ENCODE measurements around the gene CADM2. TPM values are rescaled to one million over a fixed set of nuclear protein-coding genes. Genes with fewer than 3 reads are reported as not detected.

CADM2 gene
- polyA plus RNA-seq, 1 donor from 2014 or later, result not detected

DNA sequence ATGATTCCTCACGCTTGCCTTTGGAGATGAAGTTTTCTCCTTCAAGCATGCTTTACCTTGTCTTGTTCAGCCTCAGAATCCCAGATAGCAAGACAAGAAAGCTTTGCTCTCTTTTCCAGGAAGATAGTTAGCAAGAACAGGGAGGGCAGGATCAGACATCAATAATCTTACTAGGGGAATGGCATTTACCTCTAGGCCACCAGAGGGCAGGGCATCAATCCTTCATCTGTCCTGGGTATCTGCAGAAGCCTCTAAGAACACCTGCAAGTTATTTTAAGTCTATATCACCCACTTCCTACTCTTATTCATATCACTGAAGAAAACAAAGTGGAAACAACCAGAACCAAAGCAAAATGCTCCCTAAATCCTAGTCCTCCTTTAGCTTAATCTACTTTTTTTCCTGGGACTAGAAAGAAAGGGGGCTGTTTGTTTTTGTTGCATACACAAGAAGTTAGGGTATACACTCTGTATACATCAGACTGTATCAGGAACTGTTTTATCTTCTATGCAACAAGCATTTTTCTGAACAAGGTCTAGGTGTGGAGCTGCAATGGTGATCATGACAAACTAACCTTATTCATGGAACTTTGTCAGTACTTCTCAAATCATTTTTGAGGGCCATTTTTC, 862.5 kb downstream of the CADM2 start:
- H3K4me1 Mint-ChIP-seq, result no peaks in the 10 kb centered on the region
- H3K36me3 Mint-ChIP-seq, result no peaks in the 10 kb centered on the region
- H3K4me3 Mint-ChIP-seq, result no peak overlapping the region
- no peaks in the 10 kb centered on the region for H3K27me3 Mint-ChIP-seq
- peaks cover 0 to 18% (median 0%) of the 10 kb centered on the region in 3 donors for H3K9me3 Mint-ChIP-seq
- no peak overlapping the region for H3K27ac Mint-ChIP-seq

DNA sequence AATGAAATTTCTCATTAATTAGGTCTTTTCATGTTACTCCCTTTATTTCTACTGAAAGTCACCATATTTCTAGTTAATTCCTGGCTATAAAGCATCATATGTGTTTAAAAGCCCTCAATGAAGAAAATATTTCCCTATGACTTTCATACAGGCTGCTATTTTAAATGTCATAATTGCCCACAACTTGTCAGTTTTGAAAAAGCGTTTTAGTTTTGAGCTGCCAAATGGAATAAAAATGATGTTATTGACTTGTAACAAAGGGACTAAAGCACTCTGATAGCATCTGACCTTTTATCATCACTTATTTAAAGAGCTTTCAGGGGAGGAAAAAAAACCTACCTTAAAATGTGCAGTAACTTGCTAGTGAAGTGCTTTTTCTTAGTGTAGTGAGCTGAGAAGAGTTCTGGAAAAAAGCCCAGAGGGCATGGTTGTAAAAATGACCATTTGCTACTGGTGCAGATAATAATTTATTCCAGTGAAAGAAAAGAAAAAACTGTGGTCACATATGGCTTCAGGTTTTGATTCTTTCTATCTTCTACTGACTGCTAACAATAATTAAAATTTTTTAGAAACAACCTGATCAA, 877.2 kb downstream of the CADM2 start:
- Mint-ChIP-seq H3K27ac (no peak overlapping the region), H3K36me3 (no peaks in the 10 kb centered on the region), H3K27me3 (no peaks in the 10 kb centered on the region), H3K4me1 (no peaks in the 10 kb centered on the region), H3K4me3 (no peak overlapping the region), H3K9me3 (peaks cover 0 to 11% (median 4%) of the 10 kb centered on the region in 3 donors)

DNA sequence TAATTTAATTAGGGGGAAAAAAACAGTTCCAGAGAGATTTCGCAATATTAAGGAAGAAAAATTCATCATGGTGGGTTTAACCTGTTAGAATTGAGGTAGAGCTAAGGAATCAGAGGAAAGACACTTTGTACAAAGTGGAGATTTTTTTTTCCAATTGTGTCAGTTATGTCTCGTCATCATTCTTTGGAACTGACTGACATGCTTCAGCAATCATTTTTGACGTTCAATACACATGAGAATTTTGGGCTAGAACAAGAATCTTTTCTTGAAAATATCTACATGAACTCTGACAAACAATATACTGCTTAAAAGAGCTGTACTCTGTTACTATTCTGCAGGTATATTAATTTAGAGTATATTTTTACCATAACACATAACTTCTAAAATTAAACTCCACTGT, 878.6 kb downstream of the CADM2 start:
- no peak overlapping the region for H3K4me3 Mint-ChIP-seq
- H3K27me3 Mint-ChIP-seq, result no peaks in the 10 kb centered on the region
- peaks cover 0 to 5% (median 2%) of the 10 kb centered on the region in 3 donors for H3K9me3 Mint-ChIP-seq
- no peak overlapping the region for H3K27ac Mint-ChIP-seq
- H3K4me1 Mint-ChIP-seq, result no peaks in the 10 kb centered on the region
- no peaks in the 10 kb centered on the region for H3K36me3 Mint-ChIP-seq

DNA sequence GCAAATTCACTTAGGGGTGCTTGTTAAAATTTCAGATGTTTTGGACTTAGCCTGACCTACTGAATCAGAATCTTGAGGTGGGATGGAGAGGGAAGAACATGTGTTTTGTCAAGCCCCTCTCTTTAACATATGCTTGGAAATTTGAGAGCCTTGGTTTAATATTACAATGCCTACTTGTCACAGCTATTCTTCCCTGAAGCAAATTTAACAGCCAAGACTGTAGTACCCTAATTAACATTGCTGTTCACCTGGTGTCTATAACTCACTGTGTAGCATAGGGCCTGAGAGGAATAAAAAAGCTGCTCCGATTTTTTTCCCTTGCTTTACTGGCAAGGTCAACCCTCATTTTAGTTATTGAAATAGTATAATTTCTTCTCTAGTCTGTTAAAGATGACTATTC, 880.1 kb downstream of the CADM2 start:
- H3K4me3 Mint-ChIP-seq, result no peak overlapping the region
- no peaks in the 10 kb centered on the region for H3K4me1 Mint-ChIP-seq
- no peak overlapping the region for H3K27ac Mint-ChIP-seq
- H3K9me3 Mint-ChIP-seq, result peaks cover 0 to 5% (median 0%) of the 10 kb centered on the region in 3 donors
- no peaks in the 10 kb centered on the region for H3K36me3 Mint-ChIP-seq
- H3K27me3 Mint-ChIP-seq, result no peaks in the 10 kb centered on the region

DNA sequence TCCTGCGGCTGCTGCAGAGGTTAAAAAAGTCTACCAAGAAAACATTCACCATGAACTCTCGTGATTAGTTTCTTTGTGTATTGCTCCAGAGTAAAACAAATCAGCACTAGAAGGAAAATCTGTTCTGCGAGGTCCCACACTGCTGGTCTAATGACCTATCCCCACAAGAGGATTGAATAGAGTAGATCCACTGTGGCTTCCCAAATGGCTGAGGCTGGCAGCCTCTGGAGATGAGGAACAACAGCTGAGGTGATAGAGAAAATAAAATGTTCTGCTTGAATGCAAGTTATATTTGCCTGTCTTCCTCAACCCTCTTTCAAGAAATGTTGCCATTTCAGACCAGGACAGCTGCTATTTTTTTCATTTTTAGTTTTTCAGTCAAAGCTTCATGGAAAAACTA, 883.3 kb downstream of the CADM2 start:
- H3K4me1 Mint-ChIP-seq, result no peaks in the 10 kb centered on the region
- H3K27ac Mint-ChIP-seq, result no peak overlapping the region
- H3K4me3 Mint-ChIP-seq, result no peak overlapping the region
- H3K9me3 Mint-ChIP-seq, result peaks cover 0 to under 1% (median 0%) of the 10 kb centered on the region in 3 donors
- no peaks in the 10 kb centered on the region for H3K27me3 Mint-ChIP-seq
- H3K36me3 Mint-ChIP-seq, result no peaks in the 10 kb centered on the region

DNA sequence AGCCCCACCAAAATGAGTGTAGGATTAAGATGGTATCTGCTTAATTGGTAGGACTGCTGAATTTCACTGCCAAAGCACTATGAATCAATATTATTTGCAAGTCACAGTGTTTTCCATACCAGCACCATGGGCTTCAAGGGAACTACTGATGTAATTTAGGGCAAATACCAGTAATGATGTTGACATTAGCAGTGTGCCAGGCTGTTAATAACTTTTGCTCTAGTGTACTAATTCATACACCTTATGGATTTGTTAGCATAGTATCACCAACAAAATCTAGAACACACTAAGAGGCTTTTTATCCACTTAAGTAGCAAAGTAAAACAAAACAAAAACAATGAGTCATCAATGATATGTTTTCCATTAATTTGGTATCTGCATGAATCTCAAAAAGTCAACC, 888.2 kb downstream of the CADM2 start:
- no peaks in the 10 kb centered on the region for H3K27me3 Mint-ChIP-seq

DNA sequence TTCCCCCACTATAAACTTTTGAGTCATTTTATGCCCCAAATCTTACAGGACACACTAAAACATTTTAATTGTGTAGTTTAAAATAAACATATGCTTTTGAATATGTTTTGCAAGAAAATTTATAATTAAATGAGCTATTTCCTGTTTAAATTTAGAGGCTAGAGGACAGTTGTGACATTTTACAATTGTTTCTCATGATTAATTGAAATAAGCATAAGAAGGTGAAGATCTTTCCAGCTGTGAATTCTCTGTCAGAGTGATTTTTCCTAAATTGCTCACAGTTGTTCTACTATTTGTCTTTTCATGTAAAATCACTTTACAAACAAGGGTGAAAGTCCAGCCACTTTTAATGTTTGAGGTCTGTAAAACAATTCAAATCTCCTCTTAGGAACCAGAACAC, 892.3 kb downstream of the CADM2 start:
- Mint-ChIP-seq H3K27me3 (no peaks in the 10 kb centered on the region), H3K9me3 (peaks cover 0 to 2% (median 0%) of the 10 kb centered on the region in 3 donors), H3K36me3 (no peaks in the 10 kb centered on the region), H3K27ac (no peak overlapping the region), H3K4me1 (no peaks in the 10 kb centered on the region), H3K4me3 (no peak overlapping the region)

More for the DNA sequence above, 888.2 kb downstream of the CADM2 start:
- no peaks in the 10 kb centered on the region for H3K4me1 Mint-ChIP-seq
- H3K4me3 Mint-ChIP-seq, result no peak overlapping the region
- H3K9me3 Mint-ChIP-seq, result peaks cover 0 to 2% (median 0%) of the 10 kb centered on the region in 3 donors
- H3K27ac Mint-ChIP-seq, result no peak overlapping the region
- H3K36me3 Mint-ChIP-seq, result no peaks in the 10 kb centered on the region

DNA sequence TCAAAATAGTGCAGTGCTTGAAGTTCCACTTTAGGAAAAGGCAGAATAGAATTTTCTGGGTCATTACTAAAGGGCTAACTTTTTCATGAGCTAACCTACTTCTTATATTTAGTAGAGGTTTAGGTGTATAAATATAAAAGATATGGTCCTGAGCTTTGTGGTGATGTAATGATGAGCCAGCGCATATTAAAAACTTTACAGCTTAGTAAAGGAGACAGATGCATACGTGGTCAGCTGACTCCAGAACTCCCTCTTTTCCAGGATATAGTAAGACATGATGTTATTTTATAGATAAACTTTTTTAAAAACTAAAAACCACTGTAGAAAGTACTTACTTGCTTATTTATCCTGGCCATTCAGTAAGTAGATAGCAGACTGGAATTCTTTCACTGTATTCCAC, 895.0 kb downstream of the CADM2 start:
- no peaks in the 10 kb centered on the region for H3K27me3 Mint-ChIP-seq
- H3K4me1 Mint-ChIP-seq, result no peaks in the 10 kb centered on the region
- no peak overlapping the region for H3K27ac Mint-ChIP-seq
- H3K4me3 Mint-ChIP-seq, result no peak overlapping the region
- peaks cover 0 to 2% (median 0%) of the 10 kb centered on the region in 3 donors for H3K9me3 Mint-ChIP-seq
- H3K36me3 Mint-ChIP-seq, result no peaks in the 10 kb centered on the region

DNA sequence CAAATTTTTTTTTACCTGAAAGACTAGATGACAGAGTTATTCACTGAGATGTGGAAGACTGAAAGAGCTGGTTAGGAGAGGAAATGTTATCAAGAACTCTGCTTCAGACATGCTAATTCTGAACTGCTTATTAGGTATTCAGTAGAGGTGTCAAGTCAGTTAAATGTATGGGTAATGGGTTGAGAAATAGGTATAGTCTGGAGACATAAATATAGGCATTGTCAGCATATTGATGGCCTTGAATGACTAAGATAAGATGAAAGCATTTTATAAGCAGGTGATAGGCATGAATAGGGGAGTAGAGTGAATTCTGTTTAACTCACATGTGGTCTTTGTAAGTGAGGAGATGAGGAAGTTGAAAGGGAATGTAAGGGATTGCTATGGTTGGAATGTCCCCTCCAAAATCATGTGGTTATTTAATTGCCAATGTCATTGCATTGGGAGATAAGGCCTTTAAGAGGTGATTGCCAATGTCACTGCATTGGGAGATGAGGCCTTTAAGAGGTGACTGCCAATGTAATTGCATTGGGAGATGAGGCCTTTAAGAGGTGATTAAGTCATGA, 904.2 kb downstream of the CADM2 start:
- H3K4me1 Mint-ChIP-seq, result no peaks in the 10 kb centered on the region
- H3K27ac Mint-ChIP-seq, result no peak overlapping the region
- peaks cover 2 to 7% (median 4%) of the 10 kb centered on the region in 3 donors for H3K9me3 Mint-ChIP-seq
- H3K36me3 Mint-ChIP-seq, result no peaks in the 10 kb centered on the region
- no peaks in the 10 kb centered on the region for H3K27me3 Mint-ChIP-seq
- H3K4me3 Mint-ChIP-seq, result no peak overlapping the region

DNA sequence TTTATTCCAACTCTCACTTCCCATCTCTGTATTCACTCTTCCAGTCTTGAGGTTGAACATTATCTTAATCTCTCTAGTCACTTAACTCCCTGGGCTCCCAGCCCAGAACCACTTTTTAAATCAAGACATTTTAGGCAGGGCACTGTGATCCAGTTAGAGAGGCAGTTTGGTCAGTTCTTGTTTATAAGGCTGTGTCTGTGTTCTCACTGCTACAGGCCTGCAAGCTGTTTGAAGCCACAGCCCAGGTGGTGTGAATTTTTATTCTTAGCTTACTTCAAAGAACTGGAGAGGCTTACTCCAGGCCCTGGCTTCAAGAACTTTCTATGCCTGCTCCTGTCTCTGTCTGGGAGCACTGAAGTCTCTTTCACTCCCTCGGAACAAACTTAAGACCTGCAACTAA, 906.1 kb downstream of the CADM2 start:
- Mint-ChIP-seq H3K27ac (no peak overlapping the region), H3K9me3 (peaks cover under 1 to 12% (median 6%) of the 10 kb centered on the region in 3 donors), H3K4me1 (no peaks in the 10 kb centered on the region), H3K4me3 (no peak overlapping the region), H3K27me3 (no peaks in the 10 kb centered on the region), H3K36me3 (no peaks in the 10 kb centered on the region)

DNA sequence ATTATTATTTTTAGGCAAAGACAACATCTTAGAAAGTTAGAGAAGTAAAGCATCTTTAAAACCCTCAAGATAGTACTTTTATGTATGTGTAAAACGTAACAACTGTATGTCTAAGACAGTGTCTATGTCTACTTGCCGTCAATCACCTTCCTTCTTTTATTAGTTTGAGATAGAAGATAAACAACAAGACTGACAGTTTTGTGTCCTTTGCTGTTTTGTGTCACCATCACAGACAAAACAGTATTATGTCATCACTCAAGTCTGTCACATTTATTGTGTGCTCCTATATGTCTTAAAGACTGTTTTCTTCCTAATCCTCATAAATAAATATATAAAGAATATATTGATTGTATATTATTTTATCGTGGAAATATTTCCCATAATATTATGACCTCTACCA, 908.3 kb downstream of the CADM2 start:
- Mint-ChIP-seq H3K27ac (no peak overlapping the region), H3K4me3 (no peak overlapping the region), H3K27me3 (no peaks in the 10 kb centered on the region), H3K36me3 (no peaks in the 10 kb centered on the region), H3K4me1 (no peaks in the 10 kb centered on the region), H3K9me3 (peaks cover 2 to 12% (median 8%) of the 10 kb centered on the region in 3 donors)

DNA sequence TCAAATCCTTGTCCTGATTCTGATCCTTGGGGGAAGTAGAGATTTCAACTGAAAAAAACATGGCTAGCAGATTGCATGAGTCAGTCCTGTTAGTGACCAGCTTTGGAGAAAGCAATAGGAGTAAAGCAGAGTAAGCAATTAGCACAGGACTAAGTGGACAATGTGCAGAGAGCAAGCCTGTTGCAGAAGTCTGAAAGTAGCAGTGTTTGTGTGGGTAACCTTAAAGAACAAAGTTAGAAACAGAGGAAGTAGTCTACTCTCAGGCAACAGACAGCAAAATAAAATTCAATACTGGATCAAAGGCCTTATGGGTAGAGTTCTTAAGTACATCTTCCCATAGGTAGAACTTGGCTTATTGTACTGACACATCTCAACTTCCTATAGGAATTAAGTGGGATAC, 916.8 kb downstream of the CADM2 start:
- H3K27ac Mint-ChIP-seq, result no peak overlapping the region
- H3K4me1 Mint-ChIP-seq, result no peaks in the 10 kb centered on the region
- no peaks in the 10 kb centered on the region for H3K27me3 Mint-ChIP-seq
- H3K9me3 Mint-ChIP-seq, result peaks cover 0 to 2% (median 0%) of the 10 kb centered on the region in 3 donors
- no peak overlapping the region for H3K4me3 Mint-ChIP-seq
- no peaks in the 10 kb centered on the region for H3K36me3 Mint-ChIP-seq

DNA sequence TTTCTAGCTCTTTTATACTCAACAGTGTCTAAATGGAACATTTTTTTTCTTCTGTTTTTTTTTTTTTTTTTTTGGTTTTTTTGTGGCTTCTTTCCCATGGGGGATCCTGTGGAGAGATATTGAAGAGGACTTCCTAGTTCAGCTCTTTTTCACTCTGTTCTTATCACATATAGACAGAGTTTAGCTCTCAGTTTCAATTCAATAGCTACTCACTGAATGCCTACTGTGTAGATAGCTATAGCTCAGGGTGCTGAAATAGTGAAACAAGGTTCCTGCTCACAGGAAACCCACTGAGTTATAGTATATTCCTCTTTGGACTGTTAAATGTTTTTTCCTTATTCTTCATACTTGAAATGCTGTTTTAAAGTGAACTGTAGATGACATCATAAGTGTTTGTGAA, 918.8 kb downstream of the CADM2 start:
- no peaks in the 10 kb centered on the region for H3K27me3 Mint-ChIP-seq
- H3K9me3 Mint-ChIP-seq, result peaks cover 0 to 3% (median 0%) of the 10 kb centered on the region in 3 donors
- H3K4me1 Mint-ChIP-seq, result no peaks in the 10 kb centered on the region
- H3K4me3 Mint-ChIP-seq, result no peak overlapping the region
- peaks cover 2% of the 10 kb centered on the region for H3K36me3 Mint-ChIP-seq
- no peak overlapping the region for H3K27ac Mint-ChIP-seq

DNA sequence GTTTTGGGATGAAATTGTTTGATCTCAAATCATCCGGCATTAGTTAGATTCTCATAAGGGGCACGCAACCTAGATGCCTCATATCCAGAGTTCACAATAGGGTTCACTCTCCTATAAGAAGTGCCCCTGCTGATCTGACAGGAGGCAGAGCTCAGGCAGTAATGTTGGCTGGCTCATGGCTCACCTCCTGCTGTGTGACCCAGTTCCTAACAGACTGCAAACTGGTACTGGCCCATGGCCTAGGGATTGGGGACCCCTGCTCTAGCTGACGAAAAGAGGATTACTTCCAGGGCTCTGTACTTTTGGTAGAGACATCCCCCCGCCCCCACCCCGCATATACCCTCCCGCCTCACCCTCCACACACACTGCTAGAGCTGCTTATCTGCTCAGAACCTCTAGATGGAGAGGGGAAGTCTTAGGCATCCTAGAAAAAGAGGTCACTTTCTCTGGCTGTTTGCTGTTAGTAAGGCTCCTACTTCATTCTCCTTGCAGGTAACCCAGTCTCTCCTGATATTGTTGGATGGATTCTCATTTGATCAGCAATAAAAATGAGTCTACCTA, 923.1 kb downstream of the CADM2 start:
- Mint-ChIP-seq H3K9me3 (peaks cover 0 to 6% (median 0%) of the 10 kb centered on the region in 3 donors), H3K4me3 (no peak overlapping the region), H3K27ac (no peak overlapping the region), H3K27me3 (no peaks in the 10 kb centered on the region), H3K4me1 (no peaks in the 10 kb centered on the region), H3K36me3 (peaks cover 2% of the 10 kb centered on the region)

DNA sequence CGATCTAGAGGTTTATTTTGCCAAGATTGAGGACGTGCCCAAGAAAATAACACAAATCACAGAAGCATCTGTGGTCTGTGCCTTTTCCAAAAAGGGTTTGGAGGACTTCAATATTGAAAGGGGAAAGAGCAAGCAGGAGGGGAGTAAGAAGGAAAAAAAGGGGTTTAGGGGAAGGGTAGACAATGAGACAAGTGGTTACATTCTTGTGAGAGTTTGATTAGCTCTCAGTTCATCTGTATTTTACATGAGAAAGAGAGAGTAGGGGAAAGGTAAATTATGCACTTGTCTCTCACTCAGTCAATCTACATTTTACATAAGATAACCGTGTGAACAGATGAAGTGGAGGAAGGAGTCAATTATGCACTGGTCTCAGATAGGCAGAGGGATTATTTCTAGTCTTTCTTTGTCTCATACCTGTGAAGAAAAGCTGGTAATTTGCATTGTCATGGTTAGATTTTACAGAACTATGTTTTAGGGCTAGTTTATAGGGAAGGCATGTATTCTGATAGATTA, 931.3 kb downstream of the CADM2 start:
- H3K27ac Mint-ChIP-seq, result no peak overlapping the region
- peaks cover 2% of the 10 kb centered on the region for H3K36me3 Mint-ChIP-seq
- H3K9me3 Mint-ChIP-seq, result peaks cover 0 to 14% (median 6%) of the 10 kb centered on the region in 3 donors
- H3K4me1 Mint-ChIP-seq, result no peaks in the 10 kb centered on the region
- no peak overlapping the region for H3K4me3 Mint-ChIP-seq
- H3K27me3 Mint-ChIP-seq, result no peaks in the 10 kb centered on the region

Data from IgD-negative memory B cell (primary cell).